HCT116 (cell line): Measurements from ENCODE around the gene LNP1. TPM values are rescaled to one million over a fixed set of nuclear protein-coding genes. Genes with fewer than 3 reads are reported as not detected.

Source experiments
- ATAC-seq: fragments of 200-7000 bp; cut with Tn5 transposase; 2 replicates; pipeline ENCODE4 v1.9.1; 2020; ENCODE audit warnings: mild to moderate bottlenecking, moderate library complexity
- BruUV-seq: library from RNA; stranded (reverse); fragments of 400-500 nt; replicated peaks from 2 replicates; lab custom pipeline; 2021; lab: Mats Ljungman, UMichigan
- CTCF ChIA-PET: fragments of 300-600 bp; sonication (Branson Sonifier 250); formaldehyde crosslinking; loops from one replicate; lab custom pipeline; 2021; ENCODE audit warnings: antibody characterized with exemption; lab: Charles Lee
- POLR2A ChIA-PET: fragments of 300-600, 350-600 bp; sonication (Branson Sonifier 250); formaldehyde crosslinking; loops from one replicate; lab custom pipeline; 2021; ENCODE audit warnings: antibody characterized with exemption; lab: Charles Lee
- RAD21 ChIA-PET, 2 experiments: fragments of 300-600 bp; sonication (Branson Sonifier 250); formaldehyde crosslinking; loops; one replicate each; lab custom pipeline; 2023; ENCODE audit warnings: low total read pairs in 2 of 2; ENCODE audit not compliant: uncharacterized antibody in 2 of 2, unreplicated experiment in 2 of 2, low non-redundant PET in 1 of 2; lab: Charles Lee
- DNase-seq: peaks from one replicate; pipeline ENCODE4 v3.0.0-alpha.2; 2010; ENCODE audit warnings: low read depth, low spot score
- H2AFZ ChIP-seq: fragments of 200-600 bp; shearing (Covaris generic), sonication (generic); 2 replicates; pipeline ENCODE4 v1.6.1; 2017; ENCODE audit warnings: low read depth, mixed run types, mixed read lengths, antibody characterized with exemption, low read length; ENCODE audit not compliant: poor library complexity, severe bottlenecking
- H3K27ac ChIP-seq: 2 replicates; pipeline ENCODE4 v1.5.1; 2012; ENCODE audit warnings: low read depth, low read length
- H3K27me3 ChIP-seq: fragments of 200-600 bp; sonication (generic); 2 replicates; pipeline ENCODE4 v1.6.1; 2016; ENCODE audit warnings: mixed run types, low read length, mixed read lengths; ENCODE audit not compliant: insufficient read depth
- H3K36me3 ChIP-seq, 2 experiments: fragments of 200-500 bp in 1 of 2; fragments of 200-600 bp in 1 of 2; sonication (Bioruptor generic) in 1 of 2; sonication (generic) in 1 of 2; 2 replicates each; pipeline versions ENCODE4 v1.5.1 to v1.6.1; 2014 to 2016; ENCODE audit warnings: low read length in 2 of 2, inconsistent platforms in 1 of 2, mixed read lengths in 1 of 2, mixed run types in 1 of 2; ENCODE audit not compliant: insufficient read depth in 2 of 2, control insufficient read depth in 1 of 2
- H3K4me1 ChIP-seq, 2 experiments: fragments of 200-600 bp in 1 of 2; sonication (generic) in 1 of 2; 2 replicates each; pipeline versions ENCODE4 v1.5.1 to v1.6.1; 2012 to 2017; ENCODE audit warnings: low read length in 2 of 2, inconsistent platforms in 1 of 2, mild to moderate bottlenecking in 1 of 2, mixed read lengths in 1 of 2, mixed run types in 1 of 2, moderate library complexity in 1 of 2; ENCODE audit not compliant: insufficient read depth in 2 of 2, control insufficient read depth in 1 of 2
- H3K4me2 ChIP-seq: fragments of 200-600 bp; sonication (generic); 2 replicates; pipeline ENCODE4 v1.6.1; 2017; ENCODE audit warnings: mixed run types, low read length, mixed read lengths
- H3K4me3 ChIP-seq, 2 experiments: fragments of 200-600 bp in 1 of 2; sonication (generic) in 1 of 2; replicated peaks in 1 of 2; 2 replicates each; pipeline ENCODE4 v1.5.1; 2011 to 2016; ENCODE audit warnings: low read length in 2 of 2, control low read depth in 1 of 2, low read depth in 1 of 2, mild to moderate bottlenecking in 1 of 2, mixed read lengths in 1 of 2, mixed run types in 1 of 2
- H3K79me2 ChIP-seq: fragments of 200-600 bp; sonication (generic); 2 replicates; pipeline ENCODE4 v1.6.1; 2017; ENCODE audit warnings: mild to moderate bottlenecking, mixed run types, low read length, moderate library complexity, mixed read lengths; ENCODE audit not compliant: insufficient read depth
- H3K9ac ChIP-seq: fragments of 200-600 bp; sonication (generic); 2 replicates; pipeline ENCODE4 v1.6.1; 2016; ENCODE audit warnings: low read length, mixed read lengths
- H3K9me2 ChIP-seq: fragments of 200-600 bp; sonication (generic), shearing (Covaris generic); 2 replicates; pipeline ENCODE4 v1.6.1; 2017; ENCODE audit warnings: mixed run types, mild to moderate bottlenecking, moderate library complexity; ENCODE audit not compliant: insufficient read depth
- H3K9me3 ChIP-seq, 2 experiments: fragments of 200-500 bp in 1 of 2; fragments of 200-600 bp in 1 of 2; sonication (Bioruptor generic) in 1 of 2; sonication (generic) in 1 of 2; 2 replicates each; pipeline ENCODE4 v1.6.1; 2014 to 2017; ENCODE audit warnings: low read length in 2 of 2, mixed read lengths in 2 of 2, inconsistent platforms in 1 of 2, low read depth in 1 of 2, mild to moderate bottlenecking in 1 of 2, mixed run types in 1 of 2, moderate library complexity in 1 of 2; ENCODE audit not compliant: control insufficient read depth in 1 of 2, insufficient read depth in 1 of 2
- H4K20me1 ChIP-seq: fragments of 200-600 bp; sonication (generic), shearing (Covaris generic); 2 replicates; pipeline ENCODE4 v1.6.1; 2017; ENCODE audit warnings: mixed run types, mild to moderate bottlenecking, moderate library complexity; ENCODE audit not compliant: insufficient read depth
- ATF3 ChIP-seq: IDR thresholded peaks from 2 replicates; pipeline ENCODE4 v1.6.1; 2012
- CBX3 ChIP-seq: IDR thresholded peaks from 2 replicates; pipeline ENCODE4 v1.6.1; 2012; ENCODE audit warnings: low read depth
- CEBPB ChIP-seq: IDR thresholded peaks from 2 replicates; pipeline ENCODE4 v1.6.1; 2012; ENCODE audit warnings: low read depth
- EGR1 ChIP-seq: IDR thresholded peaks from 2 replicates; pipeline ENCODE4 v1.6.1; 2012; ENCODE audit warnings: low read depth
- ELF1 ChIP-seq: IDR thresholded peaks from 2 replicates; pipeline ENCODE4 v1.6.1; 2012; ENCODE audit warnings: low read depth, borderline replicate concordance
- EZH2 ChIP-seq: fragments of 200-600 bp; sonication (generic); IDR thresholded peaks from 2 replicates; pipeline ENCODE4 v1.6.1; 2017; ENCODE audit warnings: antibody characterized with exemption, mixed run types
- EZH2phosphoT487 ChIP-seq: fragments of 200-600 bp; IDR thresholded peaks from 2 replicates; pipeline ENCODE4 v1.6.1; 2018; ENCODE audit warnings: antibody characterized with exemption, borderline replicate concordance
- JUND ChIP-seq: IDR thresholded peaks from 2 replicates; pipeline ENCODE4 v1.6.1; 2012
- MAX ChIP-seq: IDR thresholded peaks from 2 replicates; pipeline ENCODE4 v1.6.1; 2012
- POLR2AphosphoS5 ChIP-seq: IDR thresholded peaks from 2 replicates; pipeline ENCODE4 v1.6.1; 2011; ENCODE audit warnings: mild to moderate bottlenecking, low read depth, low read length, moderate library complexity
- SIN3A ChIP-seq: IDR thresholded peaks from 2 replicates; pipeline ENCODE4 v1.6.1; 2012; ENCODE audit warnings: low read depth
- SRF ChIP-seq: IDR thresholded peaks from 2 replicates; pipeline ENCODE4 v1.6.1; 2012; ENCODE audit warnings: low read depth
- TCF7L2 ChIP-seq: IDR thresholded peaks from 2 replicates; pipeline ENCODE4 v1.7.0; 2011; ENCODE audit warnings: borderline replicate concordance, inconsistent platforms; ENCODE audit not compliant: insufficient read depth, insufficient read length; ENCODE audit errors: extremely low read depth
- YY1 ChIP-seq: IDR thresholded peaks from 2 replicates; pipeline ENCODE4 v1.6.1; 2011; ENCODE audit warnings: low read length, low read depth, moderate library complexity, mild to moderate bottlenecking; ENCODE audit not compliant: insufficient replicate concordance; ENCODE audit errors: extremely low read depth
- ZNF274 ChIP-seq: fragments of 200-500 bp; sonication (Bioruptor generic); IDR thresholded peaks from 2 replicates; pipeline ENCODE4 v1.6.1; 2014; ENCODE audit warnings: mild to moderate bottlenecking, low read depth, low read length, inconsistent platforms
- intact Hi-C: fragments of 100-400 bp; cut with micrococcal nuclease; formaldehyde crosslinking; loops from 2 replicates; pipeline ENCODE4 v1.10.0; 2022
- total RNA-seq: library from RNA; stranded (reverse); gene quantifications from one replicate; pipeline ENCODE4 v1.2.1, GENCODE V29; 2021; ENCODE audit not compliant: unreplicated experiment
- TF ChIP-seq, protein P1 (sequence below), 3 experiments: fragments of 200-600 bp in 1 of 3; sonication (generic) in 1 of 3; IDR thresholded peaks in 2 of 3; conservative IDR thresholded peaks in 1 of 3; 2 replicates each; pipeline ENCODE4 v1.5.1; 2012 to 2017; ENCODE audit warnings: low read depth in 2 of 3, low read length in 2 of 3, antibody characterized with exemption in 1 of 3, borderline replicate concordance in 1 of 3, control low read depth in 1 of 3, mild to moderate bottlenecking in 1 of 3, mixed read lengths in 1 of 3, mixed run types in 1 of 3, moderate library complexity in 1 of 3; ENCODE audit not compliant: insufficient read depth in 1 of 3

LNP1 gene
- total RNA-seq, 1 experiment from 2014 or later = 1.6 TPM

- Histone ChIP-seq H3K9ac (no peak overlapping the region), H3K9me2 (no peaks in the 10 kb centered on the region), H3K4me3 (no peak overlapping the region), H4K20me1 (peaks cover 3% of the 10 kb centered on the region; the same call in 1 of the 2 replicates), H3K79me2 (peaks cover 66% of the 10 kb centered on the region), H3K4me1 (no peaks in the 10 kb centered on the region), H3K4me2 (no peak overlapping the region), H3K36me3 (peaks cover 33 to 46% of the 10 kb centered on the region in 2 experiments), H3K9me3 (peaks cover 0 to 7% of the 10 kb centered on the region in 2 experiments; a peak in 2 of 4 replicates), H2AFZ (no peak overlapping the region), H3K27ac (no peak overlapping the region), H3K27me3 (no peaks in the 10 kb centered on the region)
- CTCF ChIA-PET = no interaction called here
- POLR2A ChIA-PET = interaction anchor here (0.8 kb wide), 1 partner anchor 16 kb away, joined by 3 read pairs; the partner anchor contains the start of genes LNP1 and TOMM70
- TF ChIP-seq EZH2 (no peak), JUND (no peak), POLR2AphosphoS5 (no peak), TCF7L2 (no peak), EGR1 (no peak), SRF (no peak), CEBPB (no peak)
- RAD21 ChIA-PET = no interaction called here
- no TSS peak for BruUV-seq
- intact Hi-C loops = no loop called here
- ATAC-seq (no peak), DNase-seq (no peak)
Observed at GRCh38 chr3:100384733-100385525, 16.4 kb upstream of the LNP1 start.

DNA sequence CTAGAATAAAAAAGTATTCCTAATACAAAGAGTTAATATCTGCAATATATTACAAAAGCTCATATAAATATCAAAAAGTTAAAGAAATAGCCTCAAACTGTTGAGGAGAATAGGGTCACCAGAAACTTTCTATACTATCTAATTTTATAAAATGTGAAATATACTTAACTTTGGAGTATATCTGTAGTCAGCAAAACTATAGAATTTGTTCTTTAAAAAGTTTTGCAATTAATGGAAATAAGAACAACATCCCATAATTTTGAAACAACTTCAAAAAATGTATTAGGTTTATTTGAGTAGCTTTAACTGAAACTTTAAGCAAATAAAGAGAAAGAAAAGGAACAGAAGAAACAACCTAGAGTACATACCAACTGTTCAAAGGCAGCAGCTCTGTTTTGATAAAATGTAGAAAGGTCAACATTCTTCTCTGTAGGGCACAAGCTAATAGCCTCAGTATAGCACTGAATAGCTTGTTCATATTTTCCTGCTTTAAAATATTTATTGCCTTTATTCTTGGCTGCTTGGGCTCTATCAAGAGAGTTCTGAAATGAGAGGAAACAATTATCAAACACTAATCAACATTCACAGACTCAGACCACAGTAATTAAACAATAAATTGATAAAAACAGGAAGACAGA lies 14.8 kb upstream of the LNP1 start:
- Histone ChIP-seq H3K9me3 (peaks cover 0 to 7% of the 10 kb centered on the region in 2 experiments; a peak in 2 of 4 replicates), H2AFZ (no peak overlapping the region), H3K4me1 (no peaks in the 10 kb centered on the region), H3K4me2 (no peak overlapping the region), H3K4me3 (no peak overlapping the region), H3K9ac (no peak overlapping the region), H3K27me3 (no peaks in the 10 kb centered on the region), H4K20me1 (peaks cover 3% of the 10 kb centered on the region; the same call in 1 of the 2 replicates), H3K9me2 (no peaks in the 10 kb centered on the region), H3K27ac (no peak overlapping the region), H3K36me3 (peaks cover 24 to 35% of the 10 kb centered on the region in 2 experiments), H3K79me2 (peaks cover 72% of the 10 kb centered on the region)
- no peak for DNase-seq
- RAD21 ChIA-PET = no interaction called here
- no TSS peak for BruUV-seq
- POLR2A ChIA-PET = no interaction called here
- TF ChIP-seq EZH2phosphoT487 (no peak), CBX3 (no peak), TCF7L2 (no peak), MAX (no peak), ZNF274 (no peak), YY1 (no peak), ATF3 (no peak), SIN3A (no peak), JUND (no peak), EGR1 (no peak), ELF1 (no peak), POLR2AphosphoS5 (no peak), EZH2 (no peak)
- TF ChIP-seq, protein P1, sequence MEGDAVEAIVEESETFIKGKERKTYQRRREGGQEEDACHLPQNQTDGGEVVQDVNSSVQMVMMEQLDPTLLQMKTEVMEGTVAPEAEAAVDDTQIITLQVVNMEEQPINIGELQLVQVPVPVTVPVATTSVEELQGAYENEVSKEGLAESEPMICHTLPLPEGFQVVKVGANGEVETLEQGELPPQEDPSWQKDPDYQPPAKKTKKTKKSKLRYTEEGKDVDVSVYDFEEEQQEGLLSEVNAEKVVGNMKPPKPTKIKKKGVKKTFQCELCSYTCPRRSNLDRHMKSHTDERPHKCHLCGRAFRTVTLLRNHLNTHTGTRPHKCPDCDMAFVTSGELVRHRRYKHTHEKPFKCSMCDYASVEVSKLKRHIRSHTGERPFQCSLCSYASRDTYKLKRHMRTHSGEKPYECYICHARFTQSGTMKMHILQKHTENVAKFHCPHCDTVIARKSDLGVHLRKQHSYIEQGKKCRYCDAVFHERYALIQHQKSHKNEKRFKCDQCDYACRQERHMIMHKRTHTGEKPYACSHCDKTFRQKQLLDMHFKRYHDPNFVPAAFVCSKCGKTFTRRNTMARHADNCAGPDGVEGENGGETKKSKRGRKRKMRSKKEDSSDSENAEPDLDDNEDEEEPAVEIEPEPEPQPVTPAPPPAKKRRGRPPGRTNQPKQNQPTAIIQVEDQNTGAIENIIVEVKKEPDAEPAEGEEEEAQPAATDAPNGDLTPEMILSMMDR (IDR thresholded peaks at IDR 0.05 in 2 of 3, conservative IDR thresholded peaks at IDR 0.05 in 1 of 3; ENCODE audit: borderline replicate concordance in 1 of 3, insufficient read depth in 1 of 3, low read depth in 2 of 3, low read length in 2 of 3) = no peak
- intact Hi-C loops = no loop called here
- CTCF ChIA-PET = no interaction called here
- no peak for ATAC-seq
